Left cardiac atrium (tissue), 4 donors: Measurements from ENCODE around the gene PDE8B. TPM values are rescaled to one million over a fixed set of nuclear protein-coding genes. Genes with fewer than 3 reads are reported as not detected.

Experiments used
- ATAC-seq, 2 donors: fragments of 200-7000 bp; cut with Tn5 transposase; one replicate each; pipeline ENCODE4 v1.9.1; 2020; ENCODE audit warnings: mild to moderate bottlenecking in 2 of 2, moderate library complexity in 2 of 2
- DNase-seq: peaks from one replicate; pipeline ENCODE4 v3.0.0-alpha.2; 2020
- intact Hi-C, 2 donors: fragments of 100-400 bp; cut with DNase I; formaldehyde crosslinking; loops; one replicate each; pipeline versions ENCODE4 v1.14.1 to v1.15.1; 2022 to 2023
- total RNA-seq, 2 donors: library from RNA; stranded (reverse); fragmentation: NEBNext Ultra II Directional; extraction: Animal tissue kit (Norgen Biotek cat#: 25700); gene quantifications; one replicate each; pipeline ENCODE4 v1.2.1, GENCODE V29; 2021
- donor health status: DM: no; HTN: yes; CAD: no.
- donor health status: DM: no; HTN: yes; CAD: no; lungs with severe emphysema.
- donor health status: DM: yes; HTN: yes; CAD: no.
- donor health status: Dilated cardiomyopathy.

PDE8B gene
- total RNA-seq, 2 donors from 2014 or later: 20.8 to 40.2 TPM

DNA sequence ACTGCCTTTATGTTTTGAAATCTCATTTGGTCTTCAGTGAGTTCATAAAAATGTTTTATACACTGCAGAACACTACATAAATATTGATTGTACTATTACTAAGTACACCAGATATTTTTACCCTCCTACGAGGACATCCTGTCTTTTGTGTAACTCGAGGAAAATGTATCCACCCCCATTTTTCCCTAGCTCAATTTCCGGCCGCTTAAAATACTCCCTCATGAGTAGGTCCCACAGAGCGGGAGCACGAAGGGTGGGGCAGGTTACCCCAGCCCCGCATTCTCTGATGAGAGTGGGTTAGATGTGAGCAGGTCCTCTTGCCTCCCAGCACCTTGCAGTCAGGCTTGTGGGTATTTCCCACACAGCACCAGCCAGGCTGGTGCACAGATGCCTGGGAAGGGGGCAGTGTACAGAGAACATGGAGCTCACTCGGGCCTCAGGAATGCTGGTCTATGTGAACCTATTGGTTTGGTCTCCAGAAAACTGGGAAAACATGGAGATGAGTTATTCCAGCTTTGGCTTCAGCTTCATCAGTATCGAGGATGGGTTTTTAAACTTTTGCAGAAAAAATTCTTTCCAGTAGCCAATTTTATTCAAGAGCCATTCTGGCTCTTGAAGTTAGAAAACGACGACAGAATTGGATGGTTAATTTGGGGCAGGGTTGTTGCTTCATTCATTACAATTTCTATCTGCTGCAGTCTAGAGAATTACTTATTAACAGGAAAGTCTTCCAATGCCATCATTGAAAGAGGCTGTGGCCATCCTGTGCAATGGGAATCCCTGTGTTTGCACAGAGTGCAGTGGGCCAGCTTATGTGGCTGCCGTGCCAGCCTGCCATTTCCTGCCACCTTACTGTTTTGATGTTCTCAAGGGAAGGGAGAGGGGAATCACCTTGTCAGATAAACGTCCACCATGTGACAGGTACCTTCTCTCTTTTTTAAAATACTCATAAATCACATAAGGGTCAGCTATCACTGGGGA is 208.4 kb downstream of the PDE8B start:
- no peak for DNase-seq
- intact Hi-C loops: no loop called here
- ATAC-seq: no peak

GRCh38 chr5:77419644-77420582 is 209.4 kb downstream of the PDE8B start:
- DNase-seq: no peak
- intact Hi-C loops: no loop called here
- ATAC-seq: no peak

DNA sequence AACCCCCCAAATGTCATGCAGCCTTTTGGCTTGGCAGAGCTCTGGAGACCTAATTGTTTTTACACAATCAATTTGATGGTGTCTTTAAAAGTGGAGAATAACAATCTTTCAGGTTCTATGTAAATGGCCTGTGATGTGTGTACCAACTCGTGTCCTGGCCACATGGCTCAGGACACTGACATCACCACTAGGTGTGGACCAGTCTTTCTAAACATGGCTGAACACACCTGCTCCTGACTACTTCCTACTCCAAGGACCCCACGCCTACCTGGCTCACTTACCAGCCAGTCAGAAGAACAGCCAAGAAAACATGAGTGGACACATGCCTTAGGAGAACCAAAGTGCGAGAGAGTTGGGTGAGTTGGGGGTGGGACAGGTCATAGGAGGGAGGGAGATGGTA is 210.5 kb downstream of the PDE8B start:
- intact Hi-C loops: no loop called here
- ATAC-seq (no peak), DNase-seq (no peak)

- DNase-seq: no peak
- no peak for ATAC-seq
- intact Hi-C loops: no loop called here
These were observed 212.7 kb downstream of the PDE8B start for GRCh38 chr5:77423022-77423750.

- intact Hi-C loops: no loop called here
- ATAC-seq (no peak), DNase-seq (no peak)
These were observed 214.4 kb downstream of the PDE8B start for GRCh38 chr5:77424921-77425320.

DNA sequence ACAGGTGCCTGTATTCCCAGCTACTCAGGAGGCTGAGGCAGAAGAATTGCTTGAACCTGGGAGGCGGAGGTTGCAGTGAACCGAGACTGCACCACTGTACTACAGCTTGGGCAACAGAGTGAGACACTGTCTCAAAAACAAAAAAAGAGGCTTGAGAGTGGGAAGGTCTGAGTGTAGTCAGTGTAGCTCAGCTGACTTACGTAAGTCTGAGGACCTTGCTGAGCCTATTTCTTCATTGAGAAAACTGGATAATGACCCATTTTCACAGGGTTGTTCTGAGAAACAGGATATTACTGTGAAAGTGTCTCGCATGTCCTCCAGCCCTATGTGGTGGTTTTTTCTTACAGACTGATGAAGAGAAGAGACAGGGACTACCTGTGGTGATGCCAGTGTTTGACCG is 214.9 kb downstream of the PDE8B start:
- no peak for DNase-seq
- peak; percentile 32 to 34 for ATAC-seq
- intact Hi-C loops: no loop called here

- no peak for DNase-seq
- no peak for ATAC-seq
- intact Hi-C loops: no loop called here
These were observed 215.6 kb downstream of the PDE8B start for GRCh38 chr5:77425998-77426659.

DNA sequence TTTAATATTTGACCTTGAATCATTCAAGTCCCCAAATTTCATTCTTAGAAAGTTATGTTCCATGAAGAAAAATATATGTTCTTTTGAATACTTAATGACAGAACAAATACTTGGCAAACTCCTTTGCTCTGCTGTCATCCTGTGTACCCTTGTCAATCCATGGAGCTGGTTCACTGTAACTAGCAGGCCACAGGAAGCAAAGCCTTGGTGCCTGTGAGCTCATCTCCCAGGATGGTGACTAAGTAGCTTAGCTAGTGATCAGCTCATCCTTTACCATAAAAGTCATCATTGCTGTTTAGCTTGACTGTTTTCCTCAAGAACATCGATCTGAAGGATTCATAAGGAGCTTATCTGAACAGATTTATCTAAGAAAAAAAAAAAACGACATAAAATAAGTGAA is 216.2 kb downstream of the PDE8B start:
- DNase-seq (no peak), ATAC-seq (peak in 1 of 2 donors; percentile 45)
- intact Hi-C loops: no loop called here

GRCh38 chr5:77427998-77428397 is 217.5 kb downstream of the PDE8B start:
- DNase-seq (no peak), ATAC-seq (no peak)
- intact Hi-C loops: no loop called here

DNA sequence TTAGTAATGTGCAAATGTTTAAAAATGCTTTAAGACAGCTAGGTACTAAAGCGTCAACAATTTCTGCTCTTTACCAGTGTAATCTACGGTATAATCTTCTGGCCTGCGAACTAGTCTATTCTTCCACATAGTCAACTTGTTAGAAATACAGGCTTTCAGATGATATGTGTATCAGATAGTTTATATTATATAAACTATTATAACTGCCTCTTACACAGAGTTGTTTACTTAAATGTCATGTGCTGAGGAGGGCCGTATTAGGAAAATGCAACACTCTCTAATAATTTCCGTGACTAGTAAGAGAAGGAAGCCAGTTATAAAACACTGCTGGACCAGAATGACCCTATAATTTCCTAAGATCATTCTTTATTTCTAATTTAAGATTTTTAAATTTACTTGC is 218.0 kb downstream of the PDE8B start:
- DNase-seq (no peak), ATAC-seq (no peak)
- intact Hi-C loops: no loop called here

DNA sequence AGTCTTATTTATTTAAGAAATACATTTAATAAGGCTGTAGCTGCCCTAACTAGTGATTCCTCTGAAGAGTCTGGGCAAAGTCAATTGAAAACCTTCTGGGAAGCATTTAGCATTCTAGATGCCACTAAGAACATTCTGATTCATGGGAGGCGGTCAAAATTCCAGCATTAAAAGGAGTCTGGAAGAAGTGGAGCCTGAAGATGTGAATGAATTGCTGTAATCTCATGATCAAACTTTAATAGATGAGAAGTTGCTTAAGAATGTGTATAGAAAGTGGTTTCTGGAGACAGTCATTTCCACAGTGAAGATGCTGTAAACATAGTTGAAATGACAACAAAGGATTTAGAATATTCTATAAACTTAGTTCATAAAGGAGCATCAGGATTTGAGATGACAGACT is 220.2 kb downstream of the PDE8B start:
- intact Hi-C loops: no loop called here
- ATAC-seq (no peak), DNase-seq (no peak)

GRCh38 chr5:77431286-77431685 is 220.8 kb downstream of the PDE8B start:
- ATAC-seq: no peak
- intact Hi-C loops: no loop called here

GRCh38 chr5:77431719-77432118 is 221.2 kb downstream of the PDE8B start:
- intact Hi-C loops: no loop called here
- DNase-seq (no peak), ATAC-seq (no peak)

More at GRCh38 chr5:77431286-77431685, 220.8 kb downstream of the PDE8B start:
- DNase-seq: no peak

GRCh38 chr5:77437194-77437593 is 226.7 kb downstream of the PDE8B start:
- DNase-seq (no peak), ATAC-seq (peak; percentile 33 to 59)
- intact Hi-C loops: loop anchor here in 1 of 2 donors (1.0 kb wide), 1 partner anchor 293 kb away; no protein-coding TSS in a partner anchor

GRCh38 chr5:77438071-77438470 is 227.6 kb downstream of the PDE8B start:
- ATAC-seq (no peak), DNase-seq (no peak)
- intact Hi-C loops: no loop called here

GRCh38 chr5:77443670-77444069 is 233.2 kb downstream of the PDE8B start:
- ATAC-seq (no peak), DNase-seq (no peak)
- intact Hi-C loops: no loop called here

DNA sequence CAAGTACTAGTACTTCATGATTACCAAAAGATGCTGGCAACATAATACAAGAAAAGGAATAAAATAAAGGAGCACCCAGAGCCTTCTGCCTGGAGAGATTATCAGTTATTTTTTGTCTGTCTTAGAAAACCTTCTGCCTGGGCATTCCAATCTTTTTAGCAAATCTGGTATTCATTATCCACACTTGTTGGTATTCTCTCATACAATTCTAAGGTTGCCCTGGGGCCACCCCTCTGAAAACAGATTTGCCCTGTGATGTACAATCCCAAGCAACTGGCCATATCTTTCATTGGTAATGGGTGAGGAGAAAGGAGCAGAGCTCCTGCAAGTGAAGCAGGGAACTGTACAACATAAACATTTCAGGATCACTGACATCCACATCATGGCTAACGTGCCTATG is 233.9 kb downstream of the PDE8B start:
- ATAC-seq (no peak), DNase-seq (no peak)
- intact Hi-C loops: no loop called here

GRCh38 chr5:77448831-77449230 is 238.4 kb downstream of the PDE8B start:
- no peak for DNase-seq
- intact Hi-C loops: no loop called here
- ATAC-seq: peak; percentile 44 to 61

- intact Hi-C loops: no loop called here
- DNase-seq (no peak), ATAC-seq (peak; percentile 76 to 87)
These were observed 238.8 kb downstream of the PDE8B start for GRCh38 chr5:77449277-77449676.
